Activated CD4-positive, alpha-beta T cell treated with anti-CD3 and anti-CD28 coated beads, Interleukin-2, amount 50 U/mL, for 4 hours (primary cell): Measurements from ENCODE around the gene YIPF6.
"Not testable (repeated sequence)": the region's sequence is repeated elsewhere in the genome, so short reads cannot be mapped to it uniquely, and the experiment has no call there.

Source experiments
- DNase-seq, 2 experiments: peaks; one replicate each; pipeline ENCODE4 v3.0.0-alpha.2; 2020

The YIPF6 gene

GRCh38 chrX:68498508-68499379 lies at the start of gene YIPF6:
Gene YIPF6 (plus strand): TSS chrX:68499051. CDS start chrX:68499067, 16 bp downstream.
- DNase-seq, result peak; percentile 41 to 43

- no peak for DNase-seq
Measured at GRCh38 chrX:68451720-68452119, 47.1 kb upstream of the YIPF6 start.

GRCh38 chrX:68454476-68455150 lies 44.2 kb upstream of the YIPF6 start:
- no peak for DNase-seq

GRCh38 chrX:68455151-68455510 lies 43.7 kb upstream of the YIPF6 start:
- DNase-seq, result no peak

GRCh38 chrX:68461093-68461492 lies 37.8 kb upstream of the YIPF6 start:
- no peak for DNase-seq

- no peak for DNase-seq
Measured at GRCh38 chrX:68461576-68461975, 37.3 kb upstream of the YIPF6 start.

- no peak for DNase-seq
Measured at GRCh38 chrX:68462197-68462596, 36.7 kb upstream of the YIPF6 start.

- DNase-seq, result no peak
Measured at GRCh38 chrX:68462653-68463052, 36.2 kb upstream of the YIPF6 start.

- no peak for DNase-seq
Measured at GRCh38 chrX:68463880-68464279, 35.0 kb upstream of the YIPF6 start.

- DNase-seq, result no peak
Measured at GRCh38 chrX:68464796-68465195, 34.1 kb upstream of the YIPF6 start.

- no peak for DNase-seq
Measured at GRCh38 chrX:68480969-68481368, 17.9 kb upstream of the YIPF6 start.

GRCh38 chrX:68486198-68486597 lies 12.7 kb upstream of the YIPF6 start:
- not testable (repeated sequence) for DNase-seq

- DNase-seq, result no peak
Measured at GRCh38 chrX:68487254-68487653, 11.6 kb upstream of the YIPF6 start.

GRCh38 chrX:68487924-68488323 lies 10.9 kb upstream of the YIPF6 start:
- no peak for DNase-seq

- no peak for DNase-seq
Measured at GRCh38 chrX:68488657-68489056, 10.2 kb upstream of the YIPF6 start.

- no peak for DNase-seq
Measured at GRCh38 chrX:68490644-68491043, 8.2 kb upstream of the YIPF6 start.

GRCh38 chrX:68492583-68492982 lies 6.3 kb upstream of the YIPF6 start:
- DNase-seq, result no peak

- DNase-seq, result not testable (repeated sequence)
Measured at GRCh38 chrX:68493776-68494175, 5.1 kb upstream of the YIPF6 start.

- DNase-seq, result no peak
Measured at GRCh38 chrX:68498044-68498507, 775 bp upstream of the YIPF6 start.

- DNase-seq, result no peak
Measured at GRCh38 chrX:68499543-68500504, 973 bp downstream of the YIPF6 start.

- peak; percentile 30 to 42 for DNase-seq
Measured at GRCh38 chrX:68503836-68504636, 5.2 kb downstream of the YIPF6 start.

GRCh38 chrX:68506649-68507048 lies 7.8 kb downstream of the YIPF6 start:
- no peak for DNase-seq
